ENCODE measurements around the gene CGNL1. TPM values are rescaled to one million over a fixed set of nuclear protein-coding genes. Genes with fewer than 3 reads are reported as not detected.

CGNL1 gene
- total RNA-seq, 2 donors from 2014 or later = 11.8 to 33.5 TPM

DNA sequence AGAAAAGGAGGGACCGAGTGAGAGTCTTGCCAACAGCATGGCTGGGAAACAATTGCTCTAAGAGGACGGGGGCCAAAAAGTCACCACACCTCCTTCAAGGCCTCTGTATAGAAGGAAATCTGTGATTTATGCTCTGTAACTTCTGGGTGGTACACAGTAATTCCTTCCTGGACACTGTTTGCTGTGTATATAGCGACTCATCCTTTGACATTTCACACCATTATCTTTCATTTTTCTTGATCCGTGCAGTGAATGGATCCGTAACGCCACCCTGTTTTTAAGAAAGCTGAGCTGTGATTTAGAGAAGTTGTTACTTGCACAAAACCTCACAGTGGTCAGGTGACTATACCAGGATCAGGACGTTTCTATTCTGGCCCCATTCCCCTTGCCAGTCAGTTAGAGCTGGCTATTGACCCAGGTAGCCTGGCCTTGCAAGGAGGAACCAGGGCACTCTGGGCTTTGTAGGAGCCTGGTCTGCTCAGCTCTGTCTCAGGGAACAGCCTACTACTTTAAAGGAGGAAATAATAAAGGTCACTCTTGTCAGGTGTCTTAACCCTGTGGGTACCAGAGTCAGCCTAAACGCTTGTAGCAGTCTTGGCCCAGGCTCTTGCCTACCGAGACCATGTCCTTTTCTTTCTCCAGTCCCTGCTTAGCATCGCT, 128.9 kb downstream of the CGNL1 start:
- Histone ChIP-seq H3K27ac (peak overlapping the region; percentile 66 to 72), H3K4me1 (ENCODE audit: control insufficient read depth in 1 of 2, low read depth in 2 of 2) (peaks cover 22 to 64% of the 10 kb centered on the region in 2 donors), H3K9me3 (no peaks in the 10 kb centered on the region), H3K4me3 (no peak overlapping the region), H3K36me3 (no peaks in the 10 kb centered on the region), H3K27me3 (replicated peaks; ENCODE audit: insufficient read depth) (no peaks in the 10 kb centered on the region)
- ATAC-seq (ENCODE audit: insufficient number of reproducible peaks, low FRiP score, low read depth) = no peak
- DNase-seq (ENCODE audit: low spot score) = no peak
- TF ChIP-seq, protein P1, sequence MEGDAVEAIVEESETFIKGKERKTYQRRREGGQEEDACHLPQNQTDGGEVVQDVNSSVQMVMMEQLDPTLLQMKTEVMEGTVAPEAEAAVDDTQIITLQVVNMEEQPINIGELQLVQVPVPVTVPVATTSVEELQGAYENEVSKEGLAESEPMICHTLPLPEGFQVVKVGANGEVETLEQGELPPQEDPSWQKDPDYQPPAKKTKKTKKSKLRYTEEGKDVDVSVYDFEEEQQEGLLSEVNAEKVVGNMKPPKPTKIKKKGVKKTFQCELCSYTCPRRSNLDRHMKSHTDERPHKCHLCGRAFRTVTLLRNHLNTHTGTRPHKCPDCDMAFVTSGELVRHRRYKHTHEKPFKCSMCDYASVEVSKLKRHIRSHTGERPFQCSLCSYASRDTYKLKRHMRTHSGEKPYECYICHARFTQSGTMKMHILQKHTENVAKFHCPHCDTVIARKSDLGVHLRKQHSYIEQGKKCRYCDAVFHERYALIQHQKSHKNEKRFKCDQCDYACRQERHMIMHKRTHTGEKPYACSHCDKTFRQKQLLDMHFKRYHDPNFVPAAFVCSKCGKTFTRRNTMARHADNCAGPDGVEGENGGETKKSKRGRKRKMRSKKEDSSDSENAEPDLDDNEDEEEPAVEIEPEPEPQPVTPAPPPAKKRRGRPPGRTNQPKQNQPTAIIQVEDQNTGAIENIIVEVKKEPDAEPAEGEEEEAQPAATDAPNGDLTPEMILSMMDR (IDR thresholded peaks at IDR 0.05) = no peak

DNA sequence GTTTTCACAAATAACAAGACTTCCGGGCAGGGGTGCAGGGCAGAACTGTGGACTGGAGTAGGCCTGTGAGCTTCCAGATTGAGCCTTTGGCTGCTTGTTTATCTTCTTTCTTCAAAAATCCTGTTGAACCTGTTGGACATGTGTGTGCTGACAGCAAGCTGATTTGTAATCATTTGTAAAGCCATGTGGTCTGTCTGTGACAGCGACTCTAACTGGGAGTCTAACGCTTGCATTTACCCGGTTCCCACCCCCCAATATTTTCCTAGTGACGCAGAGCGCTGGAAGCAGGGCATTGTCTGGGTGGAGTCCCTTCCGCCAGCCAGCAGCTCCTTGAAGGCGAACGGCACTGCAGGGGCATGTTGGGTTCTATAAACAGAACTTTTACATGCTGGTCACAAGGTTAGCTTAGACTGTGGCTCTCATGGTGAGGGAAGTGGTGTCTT, 129.7 kb downstream of the CGNL1 start:
- Histone ChIP-seq H3K4me3 (no peak overlapping the region), H3K9me3 (no peaks in the 10 kb centered on the region), H3K27ac (peak overlapping the region; percentile 66 to 72), H3K36me3 (no peaks in the 10 kb centered on the region), H3K4me1 (ENCODE audit: control insufficient read depth in 1 of 2, low read depth in 2 of 2) (peaks cover 27 to 64% of the 10 kb centered on the region in 2 donors), H3K27me3 (replicated peaks; ENCODE audit: insufficient read depth) (no peaks in the 10 kb centered on the region)
- peak; percentile 36 for DNase-seq (ENCODE audit: low spot score)
- TF ChIP-seq, protein P1 (IDR thresholded peaks at IDR 0.05) = no peak
- ATAC-seq (ENCODE audit: insufficient number of reproducible peaks, low FRiP score, low read depth) = peak; percentile 52

DNA sequence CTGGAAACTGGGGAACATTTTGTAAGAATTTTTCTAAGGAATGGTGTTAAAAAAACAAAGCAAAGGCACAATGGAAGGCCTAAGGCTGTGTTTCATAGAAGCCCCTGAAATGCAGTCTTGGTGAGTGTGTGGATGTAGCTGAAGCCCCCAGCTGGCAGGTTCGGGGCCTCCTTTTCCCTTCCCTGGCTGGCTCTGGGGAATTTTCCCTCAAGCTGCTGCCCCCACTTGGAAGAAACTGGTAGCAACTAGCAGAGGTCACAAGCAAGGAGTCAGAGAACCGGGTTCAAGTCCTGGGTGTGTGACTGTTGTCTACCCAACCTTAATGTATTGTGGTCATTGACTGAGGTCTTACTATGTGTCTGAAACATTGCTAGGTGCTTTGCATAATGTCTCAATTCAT, 130.1 kb downstream of the CGNL1 start:
- no peaks in the 10 kb centered on the region for H3K36me3 ChIP-seq
- no peaks in the 10 kb centered on the region for H3K27me3 ChIP-seq (replicated peaks; ENCODE audit: insufficient read depth)
- H3K4me1 ChIP-seq (ENCODE audit: control insufficient read depth in 1 of 2, low read depth in 2 of 2) = peaks cover 27 to 64% of the 10 kb centered on the region in 2 donors
- ATAC-seq (ENCODE audit: insufficient number of reproducible peaks, low FRiP score, low read depth) (no peak), DNase-seq (ENCODE audit: low spot score) (no peak)
- H3K4me3 ChIP-seq = no peak overlapping the region
- TF ChIP-seq, protein P1 (IDR thresholded peaks at IDR 0.05) = no peak
- peak overlapping the region; percentile 66 to 72 for H3K27ac ChIP-seq
- no peaks in the 10 kb centered on the region for H3K9me3 ChIP-seq

DNA sequence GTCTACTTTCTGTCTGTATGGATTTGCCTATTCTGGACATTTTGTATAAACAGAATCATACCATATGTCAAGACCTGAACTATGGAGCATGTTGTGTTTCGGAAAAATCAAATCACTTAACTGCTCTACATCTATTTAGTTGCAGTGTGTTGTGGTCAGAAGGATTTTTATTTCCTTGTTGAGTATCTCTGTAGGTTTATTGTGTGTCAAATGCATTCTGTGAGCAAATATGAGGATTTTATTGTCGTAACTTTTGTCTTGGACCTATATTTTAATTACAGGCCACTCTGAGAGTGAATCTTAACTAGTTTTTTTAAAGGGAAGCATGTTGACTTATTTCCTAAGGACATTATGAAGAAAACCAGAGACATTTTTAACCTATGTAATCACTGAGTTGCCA, 130.8 kb downstream of the CGNL1 start:
- Histone ChIP-seq H3K4me1 (ENCODE audit: control insufficient read depth in 1 of 2, low read depth in 2 of 2) (peaks cover 27 to 60% of the 10 kb centered on the region in 2 donors), H3K27ac (no peak overlapping the region)
- no peak for ATAC-seq (ENCODE audit: insufficient number of reproducible peaks, low FRiP score, low read depth)

DNA sequence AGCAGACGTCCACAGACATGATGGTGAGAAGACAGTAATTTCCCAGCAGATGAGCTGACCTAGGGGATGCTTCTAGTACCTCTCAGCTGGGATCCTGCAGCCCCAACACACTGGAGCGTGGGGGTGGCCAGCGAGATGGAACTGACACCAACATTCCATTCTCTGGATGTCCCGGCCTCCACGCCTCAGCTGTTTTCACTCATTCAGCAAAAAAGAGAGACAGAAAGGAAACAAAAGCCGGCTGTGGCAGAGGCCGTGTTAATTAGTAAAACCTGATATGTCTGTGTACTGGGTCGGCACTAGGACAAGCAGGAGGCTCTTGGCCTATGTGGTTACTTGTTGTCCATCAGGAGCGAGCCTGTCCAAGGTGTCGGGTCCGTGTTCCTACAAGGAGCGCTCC, 132.8 kb downstream of the CGNL1 start:
- no peaks in the 10 kb centered on the region for H3K9me3 ChIP-seq
- no peak overlapping the region for H3K27ac ChIP-seq
- no peaks in the 10 kb centered on the region for H3K36me3 ChIP-seq
- H3K4me3 ChIP-seq = no peak overlapping the region
- TF ChIP-seq, protein P1 (IDR thresholded peaks at IDR 0.05) = no peak
- no peaks in the 10 kb centered on the region for H3K27me3 ChIP-seq (replicated peaks; ENCODE audit: insufficient read depth)
- no peak for DNase-seq (ENCODE audit: low spot score)
- ATAC-seq (ENCODE audit: insufficient number of reproducible peaks, low FRiP score, low read depth) = no peak
- peaks cover 27 to 60% of the 10 kb centered on the region in 2 donors for H3K4me1 ChIP-seq (ENCODE audit: control insufficient read depth in 1 of 2, low read depth in 2 of 2)

More for the DNA sequence above, 130.8 kb downstream of the CGNL1 start:
- no peaks in the 10 kb centered on the region for H3K36me3 ChIP-seq
- DNase-seq (ENCODE audit: low spot score) = no peak
- H3K9me3 ChIP-seq = no peaks in the 10 kb centered on the region
- no peak overlapping the region for H3K4me3 ChIP-seq
- TF ChIP-seq, protein P1 (IDR thresholded peaks at IDR 0.05) = no peak
- no peaks in the 10 kb centered on the region for H3K27me3 ChIP-seq (replicated peaks; ENCODE audit: insufficient read depth)
